Sigmoid colon (tissue), 7 donors: ENCODE results near the gene RIPK1. TPM values are rescaled to one million over a fixed set of nuclear protein-coding genes. Genes with fewer than 3 reads are reported as not detected.
"Not testable (repeated sequence)": the region's sequence is repeated elsewhere in the genome, so short reads cannot be mapped to it uniquely, and the experiment has no call there.

Experiments used
- DNase-seq: peaks from one replicate; pipeline ENCODE4 v3.0.0-alpha.2; 2019
- H3K27ac ChIP-seq, 4 donors: fragments of 200-600 bp; sonication (generic); one replicate each; pipeline ENCODE4 v1.5.1; 2016 to 2019; ENCODE audit warnings: mild to moderate bottlenecking in 1 of 4
- H3K27me3 ChIP-seq, 3 donors: fragments of 200-600 bp; sonication (generic); one replicate each; pipeline ENCODE4 v1.5.1; 2019; ENCODE audit warnings: mild to moderate bottlenecking in 1 of 3
- H3K36me3 ChIP-seq, 4 donors: fragments of 200-600 bp; sonication (generic); one replicate each; pipeline ENCODE4 v1.5.1; 2016 to 2019
- H3K4me1 ChIP-seq, 4 donors: fragments of 200-600 bp; sonication (generic); one replicate each; pipeline ENCODE4 v1.5.1; 2017 to 2019
- H3K4me3 ChIP-seq, 4 donors: fragments of 200-600 bp; sonication (generic); one replicate each; pipeline ENCODE4 v1.5.1; 2017 to 2019; ENCODE audit warnings: mild to moderate bottlenecking in 2 of 4, moderate library complexity in 1 of 4
- H3K9me3 ChIP-seq, 4 donors: fragments of 200-600 bp in 3 of 4; sonication (generic) in 3 of 4; one replicate each; pipeline versions ENCODE4 v1.5.1 to v1.6.1; 2013 to 2019
- CTCF ChIP-seq, 4 experiments: fragments of 450-650 bp in 3 of 4; fragments of 200-600 bp in 1 of 4; IDR thresholded peaks; one replicate each; pipeline ENCODE4 v1.5.1; 2016 to 2019; ENCODE audit warnings: antibody characterized with exemption in 4 of 4, mild to moderate bottlenecking in 3 of 4, moderate library complexity in 2 of 4
- EP300 ChIP-seq, 4 donors: sonication (generic); formaldehyde crosslinking; IDR thresholded peaks; one replicate each; pipeline ENCODE4 v1.6.1; 2017; ENCODE audit warnings: antibody characterized with exemption in 4 of 4
- POLR2A ChIP-seq, 2 donors: fragments of 450-650 bp; IDR thresholded peaks; one replicate each; pipeline ENCODE4 v1.6.1; 2016; ENCODE audit warnings: antibody characterized with exemption in 2 of 2, mild to moderate bottlenecking in 2 of 2, moderate library complexity in 2 of 2
- POLR2AphosphoS5 ChIP-seq, 4 donors: sonication (generic); formaldehyde crosslinking; IDR thresholded peaks; one replicate each; pipeline ENCODE4 v1.6.1; 2017; ENCODE audit warnings: antibody characterized with exemption in 4 of 4
- WGBS, 2 donors: extraction: QIAGEN DNeasy Blood & Tissue Kit; methylation state at CpG; one replicate each; pipeline ENCODE4 v1.1.7; 2013; 5-methylcytosine and 5-hydroxymethylcytosine counted together
- intact Hi-C: fragments of 100-400 bp; cut with DNase I; formaldehyde crosslinking; loops from one replicate; pipeline ENCODE4 v1.15.1; 2023
- polyA plus RNA-seq, 3 donors: library from polyadenylated mRNA; stranded (reverse); fragments of 200-250 nt; gene quantifications; one replicate each; pipeline ENCODE4 v1.2.3, GENCODE V29; 2013
- total RNA-seq, 4 donors: library from RNA; depleted of rRNA; stranded (reverse); fragments of >200 nt; gene quantifications; one replicate each; pipeline ENCODE4 v1.1.0, GENCODE V29; 2016
- donor health status: healthy with polysubstance abuse.
- donor health status: Bipolar disorder and iron deficiency.
- donor health status: healthy.

Gene RIPK1
- total and polyA plus RNA-seq, 7 donors: 19.7 to 27.3 (median 20.7) TPM

GRCh38 chr6:3151691-3152090 lies 83.4 kb downstream of the RIPK1 start:
- peak overlapping the region in 1 of 4 donors; percentile 34 for H3K27ac ChIP-seq
- peaks cover 0 to 16% (median 4%) of the 10 kb centered on the region in 4 donors for H3K4me1 ChIP-seq
- intact Hi-C loops: no loop called here
- H3K9me3 ChIP-seq: no peaks in the 10 kb centered on the region
- WGBS, 2 donors: 82 to 89% methylated on average over 5 of the region's 5 CpGs
- DNase-seq: no peak
- no peaks in the 10 kb centered on the region for H3K27me3 ChIP-seq
- TF ChIP-seq POLR2A (IDR thresholded peaks at IDR 0.05) (no peak), EP300 (IDR thresholded peaks at IDR 0.05) (no peak), POLR2AphosphoS5 (IDR thresholded peaks at IDR 0.05) (no peak), CTCF (IDR thresholded peaks at IDR 0.05) (no peak)
- H3K36me3 ChIP-seq: peaks cover 0 to 45% (median 3%) of the 10 kb centered on the region in 4 donors
- no peak overlapping the region for H3K4me3 ChIP-seq

- TF ChIP-seq EP300 (IDR thresholded peaks at IDR 0.05): no peak
- TF ChIP-seq CTCF (IDR thresholded peaks at IDR 0.05): no peak
- no peak for TF ChIP-seq POLR2A (IDR thresholded peaks at IDR 0.05)
- no peak for TF ChIP-seq POLR2AphosphoS5 (IDR thresholded peaks at IDR 0.05)
- peak overlapping the region in 1 of 4 donors; percentile 34 for H3K27ac ChIP-seq
- intact Hi-C loops: no loop called here
- WGBS, 2 donors: 77 to 93% methylated on average over 3 of the region's 3 CpGs
- H3K36me3 ChIP-seq: peaks cover 0 to 38% (median 1%) of the 10 kb centered on the region in 4 donors
- H3K27me3 ChIP-seq: no peaks in the 10 kb centered on the region
- peaks cover 0 to 18% (median 4%) of the 10 kb centered on the region in 4 donors for H3K4me1 ChIP-seq
- no peak for DNase-seq
- H3K4me3 ChIP-seq: no peak overlapping the region
- no peaks in the 10 kb centered on the region for H3K9me3 ChIP-seq
Measured at GRCh38 chr6:3152689-3153088, 84.4 kb downstream of the RIPK1 start.

- 22 to 71% methylated on average over 6 of the region's 6 CpGs for WGBS, 2 donors
- not testable (repeated sequence) for DNase-seq, H3K9me3 ChIP-seq, H3K4me3 ChIP-seq, H3K27me3 ChIP-seq
- Histone ChIP-seq H3K4me1 (peaks cover 0 to 34% (median 10%) of the 10 kb centered on the region in 4 donors), H3K36me3 (peaks cover 0 to 20% (median 0%) of the 10 kb centered on the region in 4 donors), H3K27ac (peak overlapping the region; percentile 14 to 99 (median 72))
- intact Hi-C loops: loop anchor here (5.0 kb wide), 2 partner anchors 88 to 202 kb away; partner anchors contain the start of gene RIPK1
Measured at GRCh38 chr6:3155416-3155815, 87.1 kb downstream of the RIPK1 start.

- 11 to 12% methylated on average over 29 to 30 of the region's 32 CpGs for WGBS, 2 donors
- Histone ChIP-seq H3K36me3 (peaks cover 0 to 20% (median 0%) of the 10 kb centered on the region in 4 donors), H3K4me1 (peaks cover 0 to 34% (median 10%) of the 10 kb centered on the region in 4 donors), H3K27ac (peak overlapping the region; percentile 90 to 99 (median 96)), H3K4me3 (peak overlapping the region; percentile 66 to 99 (median 71))
- not testable (repeated sequence) for H3K27me3 ChIP-seq, H3K9me3 ChIP-seq, DNase-seq
- intact Hi-C loops: loop anchor here (2.0 to 5.0 kb wide), 5 partner anchors 38 to 201 kb away; partner anchors contain the start of genes BPHL and RIPK1
Measured at GRCh38 chr6:3156184-3157130, 88.2 kb downstream of the RIPK1 start.

- WGBS, 2 donors: 1% methylated on average over 95 of the region's 95 CpGs
- no peaks in the 10 kb centered on the region for H3K9me3 ChIP-seq
- H3K4me3 ChIP-seq: peak within 1 kb of the TSS; percentile 66 to 99 (median 71)
- peaks cover 0 to 20% (median 0%) of the 10 kb centered on the region in 4 donors for H3K36me3 ChIP-seq
- TF ChIP-seq POLR2AphosphoS5 (IDR thresholded peaks at IDR 0.05) (peak; percentile 86 to 97 (median 96)), EP300 (IDR thresholded peaks at IDR 0.05) (peak in 1 of 4 donors; percentile 45), CTCF (IDR thresholded peaks at IDR 0.05) (peak in 2 of 4 experiments; percentile 12 to 52), POLR2A (IDR thresholded peaks at IDR 0.05) (peak; percentile 56 to 81)
- intact Hi-C loops: loop anchor here (2.0 to 5.0 kb wide), 5 partner anchors 39 to 200 kb away; partner anchors contain the start of genes BPHL and RIPK1
- peak within 1 kb of the TSS; percentile 90 to 99 (median 96) for H3K27ac ChIP-seq
- H3K4me1 ChIP-seq: peaks cover 0 to 34% (median 14%) of the 10 kb centered on the region in 4 donors
- H3K27me3 ChIP-seq: no peaks in the 10 kb centered on the region
- peak; percentile 95 for DNase-seq
Measured at GRCh38 chr6:3157131-3157933, 89.0 kb downstream of the RIPK1 start, which contains the start of gene TUBB2A. TUBB2A (minus strand) TSS chr6:3157544; CDS start chr6:3157463, 81 bp downstream.
